D721Med (cell line): ENCODE data around the gene FYB1.

ENCODE experiments used
- DNase-seq: peaks from one replicate; pipeline ENCODE4 v3.0.0; 2011; ENCODE audit warnings: low spot score; ENCODE audit not compliant: insufficient read length
- FAIRE-seq: peaks from 2 replicates; lab custom pipeline; 2011; peaks lifted over from hg19 to GRCh38; lab: Jason Lieb, UNC
- CTCF ChIP-seq: IDR thresholded peaks from 2 replicates; pipeline ENCODE4 v1.5.1; 2012; ENCODE audit warnings: mild to moderate bottlenecking, control low read depth; ENCODE audit not compliant: insufficient read depth; ENCODE audit errors: missing control alignments

The FYB1 gene

GRCh38 chr5:39119404-39120051 is 99.8 kb downstream of the FYB1 start:
- TF ChIP-seq CTCF: no peak
- FAIRE-seq: no peak
- DNase-seq: no peak

GRCh38 chr5:39118638-39119037 is 100.7 kb downstream of the FYB1 start:
- TF ChIP-seq CTCF: no peak
- DNase-seq (no peak), FAIRE-seq (peak; percentile 41)

- DNase-seq: no peak
- no peak for FAIRE-seq
- TF ChIP-seq CTCF: no peak
These were observed 102.0 kb downstream of the FYB1 start for GRCh38 chr5:39117401-39117800.

GRCh38 chr5:39116344-39117170 is 102.8 kb downstream of the FYB1 start:
- no peak for TF ChIP-seq CTCF
- no peak for DNase-seq
- no peak for FAIRE-seq

- no peak for FAIRE-seq
- no peak for TF ChIP-seq CTCF
- no peak for DNase-seq
These were observed 103.6 kb downstream of the FYB1 start for GRCh38 chr5:39115644-39116343.

- DNase-seq (no peak), FAIRE-seq (no peak)
- TF ChIP-seq CTCF: no peak
These were observed 105.2 kb downstream of the FYB1 start for GRCh38 chr5:39114155-39114554.
